Thoracic aorta (tissue), 2 donors: ENCODE data around the gene NETO1. TPM values are rescaled to one million over a fixed set of nuclear protein-coding genes. Genes with fewer than 3 reads are reported as not detected.

Experiments
- ATAC-seq: fragments of 150-250 bp; one replicate; pipeline ENCODE4 v1.8.0; 2017; ENCODE audit warnings: low read depth; ENCODE audit not compliant: insufficient number of reproducible peaks, low FRiP score
- DNase-seq: peaks from one replicate; pipeline ENCODE4 v3.0.0-alpha.2; 2020; ENCODE audit warnings: low spot score
- H3K27ac ChIP-seq, 2 donors: fragments of 200-600 bp; sonication (generic); 1 replicate in 1 of 2; 2 replicates in 1 of 2; pipeline ENCODE4 v1.5.1; 2016; ENCODE audit warnings: mild to moderate bottlenecking in 2 of 2, moderate library complexity in 2 of 2
- H3K27me3 ChIP-seq: fragments of 200-600 bp; sonication (generic); replicated peaks from 2 replicates; pipeline ENCODE4 v1.6.0; 2016; ENCODE audit warnings: mild to moderate bottlenecking; ENCODE audit not compliant: insufficient read depth
- H3K36me3 ChIP-seq: fragments of 200-600 bp; sonication (generic); one replicate; pipeline ENCODE4 v1.5.1; 2016
- H3K4me1 ChIP-seq, 2 donors: fragments of 200-600 bp; sonication (generic); 1 replicate in 1 of 2; 2 replicates in 1 of 2; pipeline versions ENCODE4 v1.5.1 to v1.6.0; 2016; ENCODE audit warnings: low read depth in 2 of 2, mild to moderate bottlenecking in 1 of 2; ENCODE audit not compliant: control insufficient read depth in 1 of 2
- H3K4me3 ChIP-seq: fragments of 200-600 bp; sonication (generic); 2 replicates; pipeline ENCODE4 v1.5.1; 2016; ENCODE audit warnings: mild to moderate bottlenecking
- H3K9me3 ChIP-seq: fragments of 200-600 bp; sonication (generic); 2 replicates; pipeline ENCODE4 v1.5.1; 2016
- CTCF ChIP-seq: fragments of 200-600 bp; sonication (generic); IDR thresholded peaks from one replicate; pipeline ENCODE4 v1.5.1; 2019; ENCODE audit warnings: antibody characterized with exemption
- total RNA-seq, 2 donors: library from RNA; depleted of rRNA; stranded (reverse); fragments of >200 nt; gene quantifications; one replicate each; pipeline versions ENCODE4 v1.1.0 to v1.2.3, GENCODE V29; 2016

The NETO1 gene
- total RNA-seq, 2 donors from 2014 or later = 1.2 TPM; not detected in 1

GRCh38 chr18:72830109-72830508, 37.7 kb downstream of the NETO1 start:
- Histone ChIP-seq H3K27ac (no peak overlapping the region), H3K4me3 (no peak overlapping the region), H3K9me3 (no peaks in the 10 kb centered on the region), H3K27me3 (no peaks in the 10 kb centered on the region), H3K4me1 (no peaks in the 10 kb centered on the region), H3K36me3 (no peaks in the 10 kb centered on the region)
- DNase-seq = no peak
- no peak for TF ChIP-seq CTCF
- no peak for ATAC-seq

GRCh38 chr18:72828601-72829000, 39.2 kb downstream of the NETO1 start:
- H3K27me3 ChIP-seq = no peaks in the 10 kb centered on the region
- TF ChIP-seq CTCF = no peak
- no peak overlapping the region for H3K4me3 ChIP-seq
- ATAC-seq (no peak), DNase-seq (no peak)
- no peaks in the 10 kb centered on the region for H3K36me3 ChIP-seq
- no peak overlapping the region for H3K27ac ChIP-seq
- no peaks in the 10 kb centered on the region for H3K4me1 ChIP-seq
- H3K9me3 ChIP-seq = no peaks in the 10 kb centered on the region

- TF ChIP-seq CTCF = no peak
- ATAC-seq (no peak), DNase-seq (no peak)
- Histone ChIP-seq H3K4me3 (no peak overlapping the region), H3K27ac (no peak overlapping the region), H3K27me3 (no peaks in the 10 kb centered on the region), H3K36me3 (no peaks in the 10 kb centered on the region), H3K9me3 (no peaks in the 10 kb centered on the region), H3K4me1 (no peaks in the 10 kb centered on the region)
Measured at GRCh38 chr18:72826736-72827135, 41.1 kb downstream of the NETO1 start.

- Histone ChIP-seq H3K4me3 (no peak overlapping the region), H3K9me3 (no peaks in the 10 kb centered on the region), H3K27me3 (no peaks in the 10 kb centered on the region), H3K4me1 (no peaks in the 10 kb centered on the region), H3K36me3 (no peaks in the 10 kb centered on the region), H3K27ac (no peak overlapping the region)
- TF ChIP-seq CTCF = no peak
- DNase-seq (no peak), ATAC-seq (no peak)
Measured at GRCh38 chr18:72823345-72823744, 44.4 kb downstream of the NETO1 start.

- H3K4me3 ChIP-seq = no peak overlapping the region
- ATAC-seq (no peak), DNase-seq (no peak)
- no peaks in the 10 kb centered on the region for H3K4me1 ChIP-seq
- TF ChIP-seq CTCF = no peak
- H3K27me3 ChIP-seq = no peaks in the 10 kb centered on the region
- H3K27ac ChIP-seq = no peak overlapping the region
- H3K9me3 ChIP-seq = no peaks in the 10 kb centered on the region
- H3K36me3 ChIP-seq = no peaks in the 10 kb centered on the region
Measured at GRCh38 chr18:72822202-72822601, 45.6 kb downstream of the NETO1 start.
